GM12872 (cell line): ENCODE measurements around the gene TANC1.

Experiments
- CTCF ChIP-seq: IDR thresholded peaks from 3 replicates; pipeline ENCODE4 v1.5.1; 2011; ENCODE audit warnings: low read depth, mild to moderate bottlenecking, low read length, moderate library complexity; ENCODE audit not compliant: insufficient read depth

Gene TANC1

GRCh38 chr2:159045545-159046454 lies 77.4 kb downstream of the TANC1 start:
- no peak for TF ChIP-seq CTCF

GRCh38 chr2:159046966-159047365 lies 78.5 kb downstream of the TANC1 start:
- TF ChIP-seq CTCF, result no peak

GRCh38 chr2:159050426-159050825 lies 82.0 kb downstream of the TANC1 start:
- no peak for TF ChIP-seq CTCF

GRCh38 chr2:159051133-159051532 lies 82.7 kb downstream of the TANC1 start:
- TF ChIP-seq CTCF, result no peak

- no peak for TF ChIP-seq CTCF
Observed at GRCh38 chr2:159051661-159052060, 83.2 kb downstream of the TANC1 start.

- TF ChIP-seq CTCF, result no peak
Observed at GRCh38 chr2:159052157-159052601, 83.7 kb downstream of the TANC1 start.

- no peak for TF ChIP-seq CTCF
Observed at GRCh38 chr2:159053161-159054031, 85.0 kb downstream of the TANC1 start.
